ENCODE measurements around the gene PRKAG2. TPM values are rescaled to one million over a fixed set of nuclear protein-coding genes. Genes with fewer than 3 reads are reported as not detected.

PRKAG2 gene
- total and polyA plus RNA-seq, 8 donors: 12.9 to 34.6 (median 18.0) TPM

DNA sequence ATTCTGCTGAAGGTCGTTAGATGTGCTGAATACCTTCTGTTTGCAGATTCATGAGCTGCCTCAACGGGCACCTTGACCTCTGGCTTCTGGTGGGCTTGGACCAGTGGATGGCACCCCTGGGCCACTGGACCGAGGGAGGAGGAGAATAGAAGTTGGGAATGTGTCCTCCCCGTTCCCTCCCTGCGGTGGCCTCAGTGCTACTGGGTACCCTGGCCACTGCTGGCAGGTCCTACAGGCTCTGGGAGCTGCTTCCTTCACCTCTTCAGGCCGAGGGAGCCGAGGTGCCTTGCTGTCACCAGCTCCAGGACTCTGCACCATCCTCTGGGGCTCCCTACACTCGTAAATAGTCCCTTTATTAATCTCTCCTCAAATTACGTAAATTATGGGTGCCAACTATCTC, 47.1 kb upstream of the PRKAG2 start:
- ATAC-seq: no peak
- DNase-seq: no peak
- intact Hi-C loops (cut with DNase I): no loop called here
- Histone ChIP-seq H3K36me3 (no peaks in the 10 kb centered on the region), H3K4me3 (no peak overlapping the region), H3K4me1 (peaks cover 0 to 53% of the 10 kb centered on the region in 2 donors), H3K27ac (peak overlapping the region; percentile 65 to 88), H3K27me3 (no peaks in the 10 kb centered on the region), H3K9me3 (no peaks in the 10 kb centered on the region)
- TF ChIP-seq, protein P1, sequence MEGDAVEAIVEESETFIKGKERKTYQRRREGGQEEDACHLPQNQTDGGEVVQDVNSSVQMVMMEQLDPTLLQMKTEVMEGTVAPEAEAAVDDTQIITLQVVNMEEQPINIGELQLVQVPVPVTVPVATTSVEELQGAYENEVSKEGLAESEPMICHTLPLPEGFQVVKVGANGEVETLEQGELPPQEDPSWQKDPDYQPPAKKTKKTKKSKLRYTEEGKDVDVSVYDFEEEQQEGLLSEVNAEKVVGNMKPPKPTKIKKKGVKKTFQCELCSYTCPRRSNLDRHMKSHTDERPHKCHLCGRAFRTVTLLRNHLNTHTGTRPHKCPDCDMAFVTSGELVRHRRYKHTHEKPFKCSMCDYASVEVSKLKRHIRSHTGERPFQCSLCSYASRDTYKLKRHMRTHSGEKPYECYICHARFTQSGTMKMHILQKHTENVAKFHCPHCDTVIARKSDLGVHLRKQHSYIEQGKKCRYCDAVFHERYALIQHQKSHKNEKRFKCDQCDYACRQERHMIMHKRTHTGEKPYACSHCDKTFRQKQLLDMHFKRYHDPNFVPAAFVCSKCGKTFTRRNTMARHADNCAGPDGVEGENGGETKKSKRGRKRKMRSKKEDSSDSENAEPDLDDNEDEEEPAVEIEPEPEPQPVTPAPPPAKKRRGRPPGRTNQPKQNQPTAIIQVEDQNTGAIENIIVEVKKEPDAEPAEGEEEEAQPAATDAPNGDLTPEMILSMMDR (IDR thresholded peaks at IDR 0.05): no peak

DNA sequence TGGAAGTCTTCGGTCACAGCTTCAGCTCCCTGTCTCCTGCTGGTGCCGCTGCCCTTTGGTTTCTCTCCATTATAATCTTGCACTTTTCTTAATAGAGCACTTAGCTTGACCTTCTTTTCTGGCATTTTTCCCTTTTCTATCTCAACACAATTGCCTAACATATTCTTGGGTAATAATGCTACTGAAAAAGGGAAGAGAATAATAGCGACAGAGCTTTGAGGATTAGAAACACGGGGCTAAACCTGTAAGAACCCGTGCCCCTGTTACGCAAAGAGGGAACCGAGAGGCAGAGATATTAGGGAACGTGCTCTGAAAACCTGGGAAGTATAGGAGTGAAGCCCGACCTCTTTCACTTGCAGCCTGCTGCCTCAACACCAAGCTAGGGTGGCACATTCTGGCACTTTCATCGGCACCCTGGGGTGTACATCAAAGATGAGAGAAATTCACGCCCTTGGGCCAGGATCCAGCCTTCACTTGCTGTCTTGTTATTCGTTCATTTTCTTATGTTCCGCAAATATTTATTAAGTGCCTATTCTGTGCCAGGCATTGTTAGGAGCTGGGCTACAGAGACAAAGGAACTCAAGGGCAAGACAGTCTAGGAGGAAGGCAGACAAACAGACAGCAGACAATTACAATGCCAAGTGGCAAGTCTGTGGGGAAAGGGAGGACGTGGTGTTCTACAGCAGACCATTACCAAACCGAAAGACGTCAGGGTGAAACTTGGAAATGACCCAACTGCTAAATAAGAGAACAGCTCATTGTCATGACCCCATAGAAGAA, 46.4 kb upstream of the PRKAG2 start:
- peak; percentile 58 for ATAC-seq
- Histone ChIP-seq H3K27me3 (no peaks in the 10 kb centered on the region), H3K27ac (peak overlapping the region; percentile 65 to 88), H3K4me1 (peaks cover 2 to 58% of the 10 kb centered on the region in 2 donors), H3K9me3 (no peaks in the 10 kb centered on the region), H3K4me3 (no peak overlapping the region), H3K36me3 (no peaks in the 10 kb centered on the region)
- intact Hi-C loops (cut with DNase I): no loop called here
- DNase-seq: peak in 2 of 4 donors; percentile 59 to 77
- TF ChIP-seq, protein P1 (IDR thresholded peaks at IDR 0.05): no peak

DNA sequence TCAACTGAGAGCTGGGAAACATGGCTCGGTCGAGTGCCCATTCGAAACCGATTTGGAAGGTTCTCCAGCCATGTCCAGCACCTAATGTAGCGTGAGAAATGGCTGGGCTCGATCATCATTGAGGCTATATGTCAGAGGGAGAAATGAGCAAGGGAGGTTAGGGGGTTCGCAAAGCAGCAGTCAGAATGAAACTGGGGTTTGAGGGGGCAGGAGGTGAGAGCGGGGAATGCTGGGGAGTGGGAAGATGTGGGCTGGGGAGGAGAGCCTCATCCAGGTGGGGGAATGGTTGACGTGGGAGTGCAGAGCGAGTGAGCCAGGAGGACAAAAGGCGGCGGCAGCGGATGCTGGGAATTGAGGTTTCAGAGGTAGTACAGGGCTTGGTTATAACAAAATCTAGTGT, 44.5 kb upstream of the PRKAG2 start:
- intact Hi-C loops (cut with DNase I): no loop called here
- Histone ChIP-seq H3K27me3 (no peaks in the 10 kb centered on the region), H3K9me3 (no peaks in the 10 kb centered on the region), H3K4me3 (no peak overlapping the region), H3K36me3 (no peaks in the 10 kb centered on the region), H3K4me1 (peaks cover 10 to 61% of the 10 kb centered on the region in 2 donors), H3K27ac (no peak overlapping the region)
- TF ChIP-seq, protein P1 (IDR thresholded peaks at IDR 0.05): no peak
- ATAC-seq (no peak), DNase-seq (no peak)

DNA sequence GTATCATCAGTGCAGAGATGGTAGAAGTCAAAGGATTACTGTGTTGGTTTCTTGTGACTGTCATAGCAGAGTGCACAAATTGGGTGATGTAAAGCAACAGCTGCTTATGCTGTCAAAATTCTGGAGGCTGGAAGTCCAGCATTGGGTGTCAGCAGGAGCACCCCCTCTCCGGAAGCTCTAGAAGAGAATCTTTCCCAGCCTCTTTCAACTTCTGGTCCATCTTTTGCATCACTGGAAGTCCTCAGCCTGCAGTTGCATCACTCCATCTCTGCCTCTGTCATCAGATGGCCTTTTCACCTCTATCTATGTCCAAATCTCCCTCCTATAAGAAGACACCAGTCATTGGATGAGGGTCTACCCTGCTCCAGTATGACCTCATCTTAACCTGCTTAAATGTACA, 43.6 kb upstream of the PRKAG2 start:
- intact Hi-C loops (cut with DNase I): no loop called here
- Histone ChIP-seq H3K27me3 (no peaks in the 10 kb centered on the region), H3K36me3 (no peaks in the 10 kb centered on the region), H3K4me1 (peaks cover 10 to 52% of the 10 kb centered on the region in 2 donors), H3K9me3 (no peaks in the 10 kb centered on the region), H3K27ac (no peak overlapping the region), H3K4me3 (no peak overlapping the region)
- DNase-seq: no peak
- no peak for ATAC-seq
- TF ChIP-seq, protein P1 (IDR thresholded peaks at IDR 0.05): no peak

DNA sequence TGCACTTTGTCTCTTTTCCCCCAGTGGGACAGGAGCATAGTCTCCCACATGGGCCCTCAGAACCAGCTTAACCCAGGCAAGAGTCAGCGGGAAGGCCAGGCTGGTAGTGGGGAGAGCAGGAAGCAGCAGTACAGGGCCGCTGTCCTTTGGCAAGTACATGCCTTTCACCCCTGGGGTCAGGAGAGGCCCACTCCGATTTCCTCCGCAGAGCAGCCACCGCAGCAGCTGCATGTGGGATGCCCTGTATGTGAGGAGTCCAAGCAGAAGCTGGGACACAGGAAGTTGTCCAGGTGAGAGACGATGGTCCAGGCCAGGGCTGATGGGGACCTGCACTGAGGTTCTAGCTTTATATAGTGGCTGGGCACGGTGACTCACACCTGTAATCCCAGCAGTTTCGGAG, 42.7 kb upstream of the PRKAG2 start:
- peaks cover 0 to 4% of the 10 kb centered on the region in 2 donors for H3K9me3 ChIP-seq
- no peak overlapping the region for H3K4me3 ChIP-seq
- H3K27me3 ChIP-seq: no peaks in the 10 kb centered on the region
- TF ChIP-seq, protein P1 (IDR thresholded peaks at IDR 0.05): no peak
- DNase-seq (no peak), ATAC-seq (no peak)
- H3K27ac ChIP-seq: no peak overlapping the region
- peaks cover 10 to 43% of the 10 kb centered on the region in 2 donors for H3K4me1 ChIP-seq
- intact Hi-C loops (cut with DNase I): no loop called here
- no peaks in the 10 kb centered on the region for H3K36me3 ChIP-seq

Data from left lung (tissue), 10 donors.